HG03108 (cell line): ENCODE measurements around the gene ETFB.

Source experiments
- ATAC-seq: cut with Tn5 transposase; IDR thresholded peaks from one replicate; pipeline ENCODE4 v1.9.1; 2021; ENCODE audit warnings: moderate library complexity; ENCODE audit not compliant: unreplicated experiment

Gene ETFB

GRCh38 chr19:51329411-51329810 is 36.8 kb downstream of the ETFB start:
- no peak for ATAC-seq

DNA sequence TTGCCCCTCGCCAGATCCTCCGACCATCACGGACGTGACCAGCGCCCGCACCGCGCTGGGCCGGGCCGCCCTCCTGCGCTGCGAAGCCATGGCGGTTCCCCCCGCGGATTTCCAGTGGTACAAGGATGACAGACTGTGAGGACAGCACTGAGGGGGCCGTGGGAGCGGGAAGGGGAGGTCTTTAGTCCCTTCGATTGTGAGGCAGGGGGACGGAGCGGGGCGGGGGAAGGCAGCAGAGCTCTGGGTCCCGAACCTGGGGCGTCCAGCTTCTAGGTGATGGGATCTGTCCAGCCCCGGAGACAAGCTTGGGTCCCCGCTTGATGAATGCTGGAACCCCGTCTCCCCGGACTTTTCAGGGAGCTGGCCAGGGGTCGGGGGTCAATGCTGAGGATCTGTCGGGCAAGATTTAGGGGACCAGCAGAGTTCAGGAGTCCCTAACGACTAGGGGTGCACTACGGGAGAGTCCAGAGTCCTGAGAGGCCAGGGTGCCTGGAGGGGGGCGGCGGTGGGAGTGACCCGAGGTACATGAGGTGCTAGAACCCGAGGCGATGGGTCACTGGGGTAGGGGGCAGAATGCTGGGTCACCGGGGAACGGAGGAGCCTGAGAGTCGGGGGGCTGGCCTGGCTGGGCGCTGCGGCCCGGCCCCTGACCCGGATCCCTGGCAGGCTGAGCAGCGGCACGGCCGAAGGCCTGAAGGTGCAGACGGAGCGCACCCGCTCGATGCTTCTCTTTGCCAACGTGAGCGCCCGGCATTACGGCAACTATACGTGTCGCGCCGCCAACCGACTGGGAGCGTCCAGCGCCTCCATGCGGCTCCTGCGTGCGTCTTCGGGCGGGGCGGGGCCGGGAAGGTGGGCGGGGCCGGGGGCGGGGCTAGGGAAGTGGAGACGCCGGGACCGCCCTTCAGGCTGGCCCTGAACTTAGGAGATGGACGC is 38.9 kb downstream of the ETFB start:
- no peak for ATAC-seq

GRCh38 chr19:51326216-51327065 is 39.7 kb downstream of the ETFB start:
- no peak for ATAC-seq

DNA sequence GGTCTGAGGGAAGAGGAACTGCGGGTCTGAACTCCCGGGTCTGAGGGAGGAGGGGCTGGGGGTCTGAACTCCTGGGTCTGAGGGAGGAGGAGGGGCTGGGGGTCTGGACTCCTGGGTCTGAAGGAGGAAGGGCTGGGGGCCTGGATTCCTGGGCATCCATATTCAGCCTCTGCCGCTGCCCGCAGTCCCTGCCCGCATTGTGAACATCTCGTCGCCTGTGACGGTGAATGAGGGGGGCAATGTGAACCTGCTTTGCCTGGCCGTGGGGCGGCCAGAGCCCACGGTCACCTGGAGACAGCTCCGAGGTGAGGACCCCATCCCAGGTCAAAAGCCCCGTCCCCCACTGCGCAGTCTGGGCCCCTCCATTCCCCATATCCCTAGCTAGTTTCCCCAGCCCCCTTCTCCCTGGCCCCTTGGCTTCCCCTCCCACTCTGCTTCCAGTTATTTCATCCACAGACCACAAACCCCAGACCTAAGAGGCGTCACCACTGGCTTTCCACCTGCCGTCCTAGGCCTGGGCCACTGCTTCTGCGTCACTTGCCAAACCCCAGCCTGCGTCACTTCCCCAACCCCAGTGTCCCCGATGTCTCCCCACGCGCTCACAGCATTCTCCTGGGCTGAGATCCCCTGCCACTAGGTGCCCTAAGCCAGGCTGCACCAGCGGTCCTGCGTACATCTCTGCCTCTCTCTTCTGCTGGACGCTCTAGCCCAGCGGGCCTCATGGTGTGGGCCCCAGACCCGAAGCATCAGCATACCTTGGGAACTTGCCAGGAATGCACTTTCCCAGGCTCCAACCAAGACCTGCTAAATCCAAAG is 40.8 kb downstream of the ETFB start:
- ATAC-seq: no peak

GRCh38 chr19:51324167-51324481 is 42.1 kb downstream of the ETFB start:
- ATAC-seq: no peak

DNA sequence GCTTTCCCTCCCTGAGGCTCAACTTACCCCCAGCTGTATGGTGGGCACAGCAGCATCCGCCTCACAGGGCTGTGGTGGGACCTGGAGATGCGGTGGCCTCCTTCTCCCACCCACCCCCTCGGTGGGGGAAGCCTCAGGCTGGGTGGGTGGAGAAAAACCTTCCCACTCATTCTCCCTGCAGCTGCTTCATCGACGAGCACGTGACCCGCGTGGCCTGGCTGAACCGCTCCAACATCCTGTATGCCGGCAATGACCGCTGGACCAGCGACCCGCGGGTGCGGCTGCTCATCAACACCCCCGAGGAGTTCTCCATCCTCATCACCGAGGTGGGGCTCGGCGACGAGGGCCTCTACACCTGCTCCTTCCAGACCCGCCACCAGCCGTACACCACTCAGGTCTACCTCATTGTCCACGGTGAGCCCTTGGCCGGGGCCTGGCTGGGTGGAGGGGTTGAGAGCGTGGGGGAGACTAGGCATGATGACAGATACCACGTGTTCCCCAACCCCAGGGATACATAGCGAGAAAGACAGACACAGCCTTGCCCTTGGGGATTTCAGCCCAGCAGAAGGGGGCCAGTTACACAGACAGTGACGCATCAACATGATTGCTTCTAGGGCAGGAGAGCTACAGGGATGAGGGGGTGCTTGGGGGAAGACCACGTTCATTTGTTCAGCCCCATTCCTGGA is 42.6 kb downstream of the ETFB start:
- no peak for ATAC-seq

DNA sequence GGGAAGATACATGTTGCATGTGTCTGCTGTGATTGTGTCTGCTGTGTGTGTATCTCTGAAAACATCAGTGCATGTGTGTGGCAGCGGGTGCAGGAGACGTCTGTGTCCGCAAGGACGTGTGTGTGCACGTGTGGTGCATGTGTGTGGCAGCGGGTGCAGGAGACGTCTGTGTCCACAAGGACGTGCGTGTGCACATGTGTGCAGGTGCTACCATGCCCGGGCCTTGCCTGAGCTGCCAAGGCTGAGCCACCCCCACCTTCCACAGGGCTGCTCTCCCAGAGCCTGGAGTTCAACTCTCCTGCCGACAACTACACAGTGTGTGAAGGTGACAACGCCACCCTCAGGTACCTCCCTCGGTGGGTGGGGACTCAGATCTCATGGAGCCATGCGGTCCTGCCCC is 44.4 kb downstream of the ETFB start:
- ATAC-seq: no peak

DNA sequence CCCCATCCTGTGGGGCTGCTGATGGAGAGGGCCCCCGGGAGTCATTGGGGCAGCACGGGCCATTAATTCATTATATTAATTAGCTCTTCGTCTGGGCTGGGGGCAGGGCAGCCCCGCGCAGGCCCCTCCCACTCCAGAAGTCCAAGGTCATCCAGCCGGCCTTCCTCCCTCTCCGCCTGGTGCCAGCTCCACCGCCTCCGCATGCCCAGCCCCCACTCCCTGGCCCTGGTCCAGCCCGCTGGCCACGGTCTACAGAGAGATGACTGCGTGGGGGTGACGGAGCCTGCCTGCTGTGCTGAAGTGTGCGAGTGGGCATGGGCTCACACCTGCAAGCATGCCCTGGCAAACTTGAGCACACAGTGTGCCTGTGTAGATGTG is 45.9 kb downstream of the ETFB start:
- ATAC-seq: no peak

GRCh38 chr19:51319649-51320279 is 46.4 kb downstream of the ETFB start:
- no peak for ATAC-seq

DNA sequence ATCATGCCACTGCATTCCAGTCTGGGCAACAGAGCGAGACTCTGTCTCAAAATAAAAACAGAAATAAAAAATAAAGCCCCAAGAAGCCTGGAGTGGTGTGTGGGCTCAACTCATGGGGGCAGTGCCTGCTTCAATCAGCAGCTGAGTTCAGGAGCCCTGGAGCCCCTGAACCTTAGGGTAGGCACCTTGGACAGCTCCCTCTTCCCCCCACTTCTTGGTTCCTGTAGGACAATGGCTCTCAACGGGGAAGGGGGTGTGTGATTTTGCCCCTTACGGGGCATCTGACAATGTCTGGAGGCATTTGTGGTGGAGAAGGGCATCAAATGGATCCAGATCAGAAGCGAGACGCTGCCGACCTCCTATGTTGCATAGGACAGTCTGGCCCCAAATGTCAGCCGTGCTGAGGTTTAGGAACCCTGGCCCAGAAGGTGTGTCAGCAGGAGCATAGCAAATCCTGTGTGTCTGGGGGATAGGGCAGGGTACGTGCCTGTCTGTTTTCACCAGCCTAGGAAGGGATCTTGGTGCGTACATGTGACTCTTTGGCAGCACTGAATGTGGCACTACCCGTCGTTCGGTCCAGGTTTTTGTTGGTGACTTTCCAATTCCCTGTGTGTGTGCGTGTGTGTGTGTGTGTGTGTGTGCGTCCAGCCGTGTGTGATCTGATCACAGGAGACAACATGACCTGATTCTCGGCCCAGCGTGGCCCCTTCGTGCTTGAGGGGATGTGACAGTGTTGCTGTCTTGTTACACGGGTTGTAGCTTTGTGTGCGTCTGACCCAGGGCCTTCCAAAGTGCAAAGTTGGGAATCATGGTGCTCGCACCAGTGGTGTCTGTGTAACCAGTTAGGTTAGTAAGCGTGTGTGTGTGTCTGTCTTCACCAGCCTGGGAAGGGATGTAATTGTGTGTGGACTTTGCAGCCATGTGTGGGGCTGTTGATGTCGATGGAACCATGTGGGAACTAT is 47.2 kb downstream of the ETFB start:
- ATAC-seq: no peak

DNA sequence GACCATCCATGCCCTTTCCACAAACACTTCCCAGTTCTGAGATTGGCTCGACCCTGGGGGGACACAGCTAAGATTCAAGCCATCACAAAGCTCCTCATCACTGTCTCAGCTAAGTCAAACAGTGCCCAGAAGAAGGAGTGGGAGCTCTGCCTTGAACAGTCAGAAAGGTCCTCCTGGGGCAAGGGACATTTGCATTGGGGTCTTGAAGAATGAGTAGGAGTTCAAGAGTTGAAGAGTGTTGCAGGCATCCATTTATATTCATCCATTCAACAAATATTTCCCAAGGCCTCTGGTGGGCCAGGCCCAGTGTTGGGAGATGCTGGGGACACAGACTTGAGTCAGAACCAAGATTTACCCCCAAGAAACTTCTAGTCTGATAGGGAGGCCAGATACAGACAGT is 48.2 kb downstream of the ETFB start:
- no peak for ATAC-seq

DNA sequence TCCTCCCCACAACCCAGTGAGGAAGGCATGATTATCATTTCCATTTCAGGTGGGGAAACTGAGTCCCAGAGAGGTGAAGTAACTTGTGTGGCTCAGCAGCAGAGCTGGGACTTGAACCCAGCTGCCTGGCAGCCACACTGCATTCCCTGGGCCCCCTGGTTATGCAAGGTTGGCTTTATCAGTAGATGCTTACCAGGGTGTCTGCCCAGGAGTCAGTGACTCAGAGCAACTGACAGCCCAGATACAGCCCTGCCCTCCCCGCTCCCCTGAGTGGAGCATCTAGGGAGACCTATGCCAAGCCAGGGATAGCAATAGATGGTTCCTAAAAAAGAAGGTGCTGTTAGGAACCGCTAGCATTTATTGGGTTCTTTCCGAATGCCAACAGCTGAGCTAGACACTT is 48.8 kb downstream of the ETFB start:
- ATAC-seq: no peak

DNA sequence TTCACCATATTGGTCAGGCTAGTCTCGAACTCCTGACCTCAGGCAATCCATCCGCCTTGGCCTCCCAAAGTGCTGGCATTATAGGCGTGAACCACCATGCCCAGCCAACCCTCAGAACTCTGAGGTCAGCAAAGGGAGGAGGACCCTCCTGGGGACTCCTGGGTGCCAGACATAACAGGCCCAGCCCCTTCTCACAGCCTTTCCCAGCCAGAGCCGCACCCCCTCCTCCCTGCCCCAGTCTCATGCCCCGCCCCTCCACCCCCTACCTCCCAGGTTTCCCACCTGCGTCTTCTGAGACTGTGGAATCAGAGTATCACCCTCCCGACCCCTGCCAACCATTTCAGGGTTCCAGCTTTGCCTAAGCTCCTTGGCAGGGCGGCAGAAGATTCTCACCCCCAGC is 49.5 kb downstream of the ETFB start:
- no peak for ATAC-seq

GRCh38 chr19:51311351-51312257 is 54.6 kb downstream of the ETFB start, which contains the start of gene IGLON5:
Gene IGLON5 (plus strand): TSS chr19:51311644. CDS start chr19:51311848, 204 bp downstream.
- no peak for ATAC-seq

DNA sequence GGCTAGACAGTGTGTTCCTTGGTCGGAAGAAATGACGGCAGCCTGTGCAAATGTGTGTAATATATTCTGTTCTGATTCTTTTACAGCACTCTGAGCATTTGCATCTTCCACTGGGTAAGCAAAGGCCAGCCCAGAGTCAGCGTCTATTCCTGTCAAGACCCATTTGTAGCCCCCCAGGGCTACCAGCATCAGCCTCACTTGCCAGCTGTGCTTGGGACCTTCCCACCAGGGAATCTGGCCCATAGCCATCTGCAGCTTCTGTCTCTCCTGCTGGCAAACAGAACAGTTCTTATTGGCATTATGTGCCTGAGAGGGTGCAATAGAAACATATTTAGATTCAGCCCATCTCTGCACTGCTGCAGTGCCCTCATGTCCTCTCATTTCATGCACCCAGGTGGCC is 60.7 kb downstream of the ETFB start:
- no peak for ATAC-seq

- no peak for ATAC-seq
Measured at GRCh38 chr19:51301266-51301665, 64.9 kb downstream of the ETFB start.

DNA sequence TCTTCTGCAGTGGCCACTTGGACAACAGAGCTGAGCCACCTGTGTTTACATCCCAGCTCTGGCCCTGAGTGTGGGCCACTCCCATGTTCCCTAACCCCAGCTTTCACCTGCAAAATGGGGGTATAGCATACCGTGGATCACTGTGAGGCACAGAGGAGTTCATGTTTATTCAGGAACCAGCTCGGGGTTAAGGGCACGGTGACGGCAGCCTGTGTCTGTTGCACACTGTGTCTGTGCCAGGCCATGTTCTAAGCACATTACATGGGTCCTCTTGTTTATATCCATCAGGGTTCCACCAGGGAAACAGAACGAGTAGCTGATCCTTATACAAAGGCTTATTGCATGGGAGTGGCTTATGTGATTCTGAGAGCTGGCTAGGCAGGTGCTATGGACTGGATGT is 68.8 kb downstream of the ETFB start:
- no peak for ATAC-seq
